Endothelial cell of umbilical vein (primary cell): ENCODE results near the gene GNB1.

Experiments used
- EZH2 ChIP-seq: IDR thresholded peaks from 2 replicates; pipeline ENCODE4 v1.6.1; 2012; ENCODE audit warnings: borderline replicate concordance, low read depth, mild to moderate bottlenecking, moderate library complexity, low read length, inconsistent platforms; ENCODE audit not compliant: severe bottlenecking
- POLR2A ChIP-seq: IDR thresholded peaks from 2 replicates; pipeline ENCODE4 v1.6.1; 2012; ENCODE audit warnings: low read depth, mild to moderate bottlenecking, control low read depth, low read length

- TF ChIP-seq POLR2A (no peak), EZH2 (no peak)
These were observed 43.6 kb downstream of the GNB1 start for GRCh38 chr1:1847061-1847850.
